H9 (cell line): ENCODE results near the gene TCERG1L. TPM values are rescaled to one million over a fixed set of nuclear protein-coding genes. Genes with fewer than 3 reads are reported as not detected.
A peak's percentile ranks its signal among the peaks of the same experiment; 100 is the strongest.

Source experiments
- DNase-seq: peaks from one replicate; pipeline ENCODE4 v3.0.0-alpha.2; 2017
- H2AFZ ChIP-seq: one replicate; pipeline ENCODE4 v1.6.1; 2013; ENCODE audit warnings: mild to moderate bottlenecking, low read length, control low read depth, moderate library complexity
- H2AK5ac ChIP-seq: 2 replicates; pipeline ENCODE4 v1.6.1; 2013; ENCODE audit warnings: low read length, control low read depth, mixed read lengths; ENCODE audit not compliant: insufficient read length
- H2BK120ac ChIP-seq: one replicate; pipeline ENCODE4 v1.6.1; 2013; ENCODE audit warnings: low read depth, mild to moderate bottlenecking, low read length, control low read depth, inconsistent platforms; ENCODE audit not compliant: poor library complexity, severe bottlenecking
- H2BK12ac ChIP-seq: 2 replicates; pipeline ENCODE4 v1.6.1; 2013; ENCODE audit warnings: low read length, control low read depth, mixed read lengths, low read depth; ENCODE audit not compliant: insufficient read length
- H2BK15ac ChIP-seq: 2 replicates; pipeline ENCODE4 v1.6.1; 2013; ENCODE audit warnings: low read depth, low read length, control low read depth
- H2BK20ac ChIP-seq: one replicate; pipeline ENCODE4 v1.6.1; 2013; ENCODE audit warnings: low read depth, mild to moderate bottlenecking, low read length, control low read depth, inconsistent platforms; ENCODE audit not compliant: poor library complexity, severe bottlenecking
- H2BK5ac ChIP-seq: 2 replicates; pipeline ENCODE4 v1.6.1; 2013; ENCODE audit warnings: low read length, control low read depth, mixed read lengths; ENCODE audit not compliant: insufficient read length
- H3K14ac ChIP-seq: 2 replicates; pipeline ENCODE4 v1.6.1; 2013; ENCODE audit warnings: low read length, control low read depth; ENCODE audit not compliant: insufficient read depth
- H3K18ac ChIP-seq: 2 replicates; pipeline ENCODE4 v1.6.1; 2013; ENCODE audit warnings: low read depth, mild to moderate bottlenecking, mixed read lengths, low read length, control low read depth; ENCODE audit not compliant: insufficient read length
- H3K23ac ChIP-seq: 2 replicates; pipeline ENCODE4 v1.6.1; 2013; ENCODE audit warnings: low read length, control low read depth, mixed read lengths, low read depth; ENCODE audit not compliant: insufficient read length
- H3K23me2 ChIP-seq: 2 replicates; pipeline ENCODE4 v1.6.1; 2013; ENCODE audit warnings: low read depth, mild to moderate bottlenecking, mixed read lengths, low read length, control low read depth; ENCODE audit not compliant: insufficient read length, poor library complexity, severe bottlenecking
- H3K27ac ChIP-seq: 2 replicates; pipeline ENCODE4 v1.5.1; 2013; ENCODE audit warnings: low read length, control low read depth, mixed read lengths, low read depth; ENCODE audit not compliant: insufficient read length
- H3K27me3 ChIP-seq: 2 replicates; pipeline ENCODE4 v1.6.1; 2013; ENCODE audit warnings: low read length, control low read depth, inconsistent platforms; ENCODE audit not compliant: insufficient read depth
- H3K4ac ChIP-seq: 2 replicates; pipeline ENCODE4 v1.6.1; 2013; ENCODE audit warnings: low read depth, mild to moderate bottlenecking, control low read depth, inconsistent platforms, low read length, moderate library complexity
- H3K4me1 ChIP-seq: 2 replicates; pipeline ENCODE4 v1.6.1; 2013; ENCODE audit warnings: low read length, control low read depth, inconsistent platforms; ENCODE audit not compliant: insufficient read depth
- H3K4me2 ChIP-seq: 2 replicates; pipeline ENCODE4 v1.6.1; 2013; ENCODE audit warnings: low read length, control low read depth, mixed read lengths; ENCODE audit not compliant: insufficient read length, insufficient read depth
- H3K56ac ChIP-seq: 2 replicates; pipeline ENCODE4 v1.6.1; 2013; ENCODE audit warnings: low read depth, mild to moderate bottlenecking, mixed read lengths, low read length, control low read depth; ENCODE audit not compliant: insufficient read length
- H3K79me1 ChIP-seq: 2 replicates; pipeline ENCODE4 v1.6.1; 2013; ENCODE audit warnings: low read depth, mild to moderate bottlenecking, moderate library complexity, low read length, control low read depth, inconsistent platforms; ENCODE audit not compliant: insufficient read depth, poor library complexity, severe bottlenecking
- H3K79me2 ChIP-seq: 2 replicates; pipeline ENCODE4 v1.6.1; 2013; ENCODE audit warnings: low read length, control low read depth, inconsistent platforms; ENCODE audit not compliant: insufficient read depth
- H3K9ac ChIP-seq: 2 replicates; pipeline ENCODE4 v1.6.1; 2013; ENCODE audit warnings: low read length, control low read depth, mixed read lengths; ENCODE audit not compliant: insufficient read length; ENCODE audit errors: extremely low read depth
- H3K9me3 ChIP-seq: one replicate; pipeline ENCODE4 v1.6.1; 2013; ENCODE audit warnings: low read depth, low read length, inconsistent platforms; ENCODE audit not compliant: control insufficient read depth
- H3T11ph ChIP-seq: one replicate; pipeline ENCODE4 v1.6.1; 2013; ENCODE audit warnings: mild to moderate bottlenecking, low read length, control low read depth, inconsistent platforms
- H4K20me1 ChIP-seq: one replicate; pipeline ENCODE4 v1.6.1; 2013; ENCODE audit not compliant: control insufficient read depth, insufficient read length, insufficient read depth
- H4K5ac ChIP-seq: 2 replicates; pipeline ENCODE4 v1.6.1; 2013; ENCODE audit warnings: low read depth, mild to moderate bottlenecking, mixed read lengths, low read length, control low read depth; ENCODE audit not compliant: insufficient read length
- H4K8ac ChIP-seq: replicated peaks from 2 replicates; pipeline ENCODE4 v1.6.1; 2013; ENCODE audit warnings: low read length, control low read depth, mixed read lengths, low read depth; ENCODE audit not compliant: insufficient read length
- H4K91ac ChIP-seq: 2 replicates; pipeline ENCODE4 v1.6.1; 2013; ENCODE audit warnings: low read depth, mild to moderate bottlenecking, moderate library complexity, mixed read lengths, low read length, control low read depth; ENCODE audit not compliant: insufficient read length
- H3K27ac Mint-ChIP-seq, 3 experiments: 2 replicates in 2 of 3; 3 replicates in 1 of 3; pipeline ENCODE4 v1.8.0; 2020 to 2021; ENCODE audit warnings: mixed read lengths in 3 of 3, mild to moderate bottlenecking in 1 of 3, moderate library complexity in 1 of 3
- H3K27me3 Mint-ChIP-seq: 2 replicates; pipeline ENCODE4 v1.8.0; 2021; ENCODE audit warnings: low read depth, mild to moderate bottlenecking, moderate library complexity, mixed read lengths
- H3K36me3 Mint-ChIP-seq, 3 experiments: 2 replicates in 2 of 3; 3 replicates in 1 of 3; pipeline ENCODE4 v1.8.0; 2020 to 2021; ENCODE audit warnings: low read depth in 3 of 3, mixed read lengths in 3 of 3; ENCODE audit not compliant: insufficient read depth in 1 of 3
- H3K4me1 Mint-ChIP-seq, 2 experiments: 2 replicates each; pipeline ENCODE4 v1.8.0; 2020; ENCODE audit warnings: mixed read lengths in 2 of 2
- H3K4me3 Mint-ChIP-seq, 2 experiments: 2 replicates in 1 of 2; 3 replicates in 1 of 2; pipeline ENCODE4 v1.8.0; 2020 to 2021; ENCODE audit warnings: mild to moderate bottlenecking in 2 of 2, mixed read lengths in 2 of 2, moderate library complexity in 1 of 2
- H3K9me3 Mint-ChIP-seq, 2 experiments: 2 replicates in 1 of 2; 3 replicates in 1 of 2; pipeline ENCODE4 v1.8.0; 2020; ENCODE audit warnings: mild to moderate bottlenecking in 2 of 2, mixed read lengths in 2 of 2, moderate library complexity in 1 of 2
- WGBS: extraction: QIAGEN DNeasy Blood & Tissue Kit; methylation state at CpG from one replicate; pipeline ENCODE4 v1.1.7; 2013; ENCODE audit warnings: missing lambda C conversion rate, low lambda C conversion rate, mixed read lengths; ENCODE audit not compliant: insufficient read length; ENCODE audit errors: extremely low coverage; 5-methylcytosine and 5-hydroxymethylcytosine counted together
- total RNA-seq: library from RNA; stranded (reverse); gene quantifications from 2 replicates; pipeline ENCODE4 v1.2.1, GENCODE V29; 2021
- TF ChIP-seq, protein P1 (sequence below): fragments of 200-600 bp; sonication (generic); conservative IDR thresholded peaks from 3 replicates; pipeline ENCODE4 v1.8.0; 2021; ENCODE audit warnings: antibody characterized with exemption, mild to moderate bottlenecking

The TCERG1L gene
- total RNA-seq, 1 experiment from 2014 or later: 3.3 TPM

DNA sequence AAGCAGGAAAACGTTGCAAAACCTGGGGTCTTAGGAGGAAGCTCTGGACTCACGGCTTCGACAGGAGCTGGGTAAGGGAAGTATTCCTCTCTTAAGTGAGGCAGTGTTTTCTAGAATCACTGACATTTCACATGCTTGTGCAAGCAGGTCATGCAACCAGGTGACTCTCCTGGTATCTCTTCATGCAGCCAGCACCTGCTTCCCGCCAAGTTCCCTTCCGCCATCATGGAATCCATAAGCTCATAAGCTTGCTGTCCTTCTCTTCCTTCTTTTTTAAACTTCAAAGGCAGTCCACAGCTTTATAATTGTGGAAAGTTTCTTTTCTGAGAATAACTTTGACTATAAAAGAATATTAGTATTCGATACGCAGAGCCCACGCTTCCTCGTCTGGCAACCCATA is 256.1 kb downstream of the TCERG1L start:
- Histone ChIP-seq H3K4me2 (no peak overlapping the region), H2BK20ac (no peak overlapping the region), H2AFZ (no peak overlapping the region), H3K27ac (no peak overlapping the region), H3T11ph (no peak overlapping the region), H2BK5ac (no peak overlapping the region), H3K4ac (no peak overlapping the region), H3K79me1 (no peaks in the 10 kb centered on the region), H2AK5ac (peak overlapping the region; percentile 55), H3K4me1 (no peaks in the 10 kb centered on the region), H3K27me3 (no peaks in the 10 kb centered on the region), H3K23ac (no peak overlapping the region), H4K20me1 (no peaks in the 10 kb centered on the region), H3K9me3 (peaks cover 23% of the 10 kb centered on the region), H3K23me2 (no peaks in the 10 kb centered on the region), H2BK15ac (no peak overlapping the region), H2BK12ac (no peak overlapping the region), H3K79me2 (no peaks in the 10 kb centered on the region), H3K14ac (no peak overlapping the region), H3K9ac (no peak overlapping the region), H4K91ac (no peak overlapping the region), H3K18ac (no peak overlapping the region), H3K56ac (no peak overlapping the region), H2BK120ac (no peak overlapping the region), H4K8ac (no peak overlapping the region), H4K5ac (no peak overlapping the region)
- H3K4me3 Mint-ChIP-seq: no peak overlapping the region
- DNase-seq: no peak
- peaks cover 3 to 14% of the 10 kb centered on the region in 2 experiments; a peak in 3 of 4 replicates for H3K4me1 Mint-ChIP-seq
- no peak overlapping the region for H3K27ac Mint-ChIP-seq
- H3K9me3 Mint-ChIP-seq: peaks cover 41 to 51% of the 10 kb centered on the region in 2 experiments
- TF ChIP-seq, protein P1, sequence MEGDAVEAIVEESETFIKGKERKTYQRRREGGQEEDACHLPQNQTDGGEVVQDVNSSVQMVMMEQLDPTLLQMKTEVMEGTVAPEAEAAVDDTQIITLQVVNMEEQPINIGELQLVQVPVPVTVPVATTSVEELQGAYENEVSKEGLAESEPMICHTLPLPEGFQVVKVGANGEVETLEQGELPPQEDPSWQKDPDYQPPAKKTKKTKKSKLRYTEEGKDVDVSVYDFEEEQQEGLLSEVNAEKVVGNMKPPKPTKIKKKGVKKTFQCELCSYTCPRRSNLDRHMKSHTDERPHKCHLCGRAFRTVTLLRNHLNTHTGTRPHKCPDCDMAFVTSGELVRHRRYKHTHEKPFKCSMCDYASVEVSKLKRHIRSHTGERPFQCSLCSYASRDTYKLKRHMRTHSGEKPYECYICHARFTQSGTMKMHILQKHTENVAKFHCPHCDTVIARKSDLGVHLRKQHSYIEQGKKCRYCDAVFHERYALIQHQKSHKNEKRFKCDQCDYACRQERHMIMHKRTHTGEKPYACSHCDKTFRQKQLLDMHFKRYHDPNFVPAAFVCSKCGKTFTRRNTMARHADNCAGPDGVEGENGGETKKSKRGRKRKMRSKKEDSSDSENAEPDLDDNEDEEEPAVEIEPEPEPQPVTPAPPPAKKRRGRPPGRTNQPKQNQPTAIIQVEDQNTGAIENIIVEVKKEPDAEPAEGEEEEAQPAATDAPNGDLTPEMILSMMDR: no peak
- peaks cover 12% of the 10 kb centered on the region for H3K27me3 Mint-ChIP-seq
- WGBS: no CpG with 5 or more reads among the region's 9 CpGs
- peaks cover 31 to 43% (median 38%) of the 10 kb centered on the region in 3 experiments for H3K36me3 Mint-ChIP-seq
